ENCODE results near the gene SQSTM1.

DNA sequence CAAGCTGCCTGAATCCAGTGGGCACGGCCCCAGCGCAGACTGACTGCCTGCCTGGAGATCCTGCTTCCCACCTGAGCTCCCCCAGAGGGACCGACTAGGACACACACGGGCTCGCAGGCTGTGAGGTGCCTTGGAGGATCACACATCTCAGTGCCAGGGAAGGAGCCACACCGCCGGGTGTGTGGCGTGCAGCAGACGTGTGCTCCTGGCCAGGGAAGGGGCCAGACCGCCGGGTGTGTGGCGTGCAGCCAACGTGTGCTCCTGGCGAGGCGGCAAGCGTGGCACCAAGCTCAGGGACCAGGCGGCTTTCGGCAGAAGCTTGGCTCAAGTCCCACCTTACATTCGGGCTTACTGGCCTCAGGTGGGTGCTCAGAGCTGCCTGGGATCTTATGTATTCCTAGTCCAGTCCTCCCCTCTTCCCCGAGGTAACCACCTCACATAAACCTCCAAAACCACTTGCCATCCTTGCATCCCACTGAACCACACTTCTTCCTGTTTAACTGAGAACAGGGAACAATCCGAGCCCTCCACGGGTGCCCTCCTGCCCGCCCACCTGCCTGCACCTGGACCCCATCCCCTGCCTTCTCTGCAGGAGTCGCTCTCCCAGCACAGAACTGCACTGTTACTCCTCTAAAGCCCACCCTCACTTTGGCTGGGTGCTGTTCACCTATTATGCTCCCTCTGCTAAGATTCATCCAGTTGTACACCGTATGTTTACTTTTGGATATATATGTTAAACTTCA is 60.3 kb downstream of the SQSTM1 start:
- no peak for TF ChIP-seq POLR2A (IDR thresholded peaks at IDR 0.05)
- TF ChIP-seq, protein P1, sequence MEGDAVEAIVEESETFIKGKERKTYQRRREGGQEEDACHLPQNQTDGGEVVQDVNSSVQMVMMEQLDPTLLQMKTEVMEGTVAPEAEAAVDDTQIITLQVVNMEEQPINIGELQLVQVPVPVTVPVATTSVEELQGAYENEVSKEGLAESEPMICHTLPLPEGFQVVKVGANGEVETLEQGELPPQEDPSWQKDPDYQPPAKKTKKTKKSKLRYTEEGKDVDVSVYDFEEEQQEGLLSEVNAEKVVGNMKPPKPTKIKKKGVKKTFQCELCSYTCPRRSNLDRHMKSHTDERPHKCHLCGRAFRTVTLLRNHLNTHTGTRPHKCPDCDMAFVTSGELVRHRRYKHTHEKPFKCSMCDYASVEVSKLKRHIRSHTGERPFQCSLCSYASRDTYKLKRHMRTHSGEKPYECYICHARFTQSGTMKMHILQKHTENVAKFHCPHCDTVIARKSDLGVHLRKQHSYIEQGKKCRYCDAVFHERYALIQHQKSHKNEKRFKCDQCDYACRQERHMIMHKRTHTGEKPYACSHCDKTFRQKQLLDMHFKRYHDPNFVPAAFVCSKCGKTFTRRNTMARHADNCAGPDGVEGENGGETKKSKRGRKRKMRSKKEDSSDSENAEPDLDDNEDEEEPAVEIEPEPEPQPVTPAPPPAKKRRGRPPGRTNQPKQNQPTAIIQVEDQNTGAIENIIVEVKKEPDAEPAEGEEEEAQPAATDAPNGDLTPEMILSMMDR (IDR thresholded peaks at IDR 0.05), result no peak

Measured in tibial nerve (tissue), 3 donors.